ENCODE data around the gene TCEA2.

DNA sequence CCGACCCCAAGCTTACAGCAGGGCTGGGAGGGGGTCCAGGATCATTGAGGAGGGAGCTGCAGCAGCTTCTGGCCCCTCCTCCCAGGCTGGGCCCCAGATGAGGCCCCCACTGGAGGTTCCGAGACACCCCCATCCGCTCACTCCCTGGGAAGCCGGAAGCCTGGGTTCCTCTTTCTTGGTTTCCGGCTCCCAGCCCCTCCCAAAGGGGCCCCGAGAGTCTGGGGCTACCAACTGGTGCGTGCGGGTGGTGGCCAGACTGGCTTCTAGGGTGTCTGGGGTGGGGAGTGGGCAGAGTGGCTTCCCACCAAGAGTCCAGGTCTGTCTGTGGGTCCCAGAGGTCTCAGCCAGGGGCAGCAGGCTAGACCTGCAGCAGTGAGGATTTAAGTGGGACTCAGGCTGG is 14.1 kb downstream of the TCEA2 start:
- TF ChIP-seq, protein P1, sequence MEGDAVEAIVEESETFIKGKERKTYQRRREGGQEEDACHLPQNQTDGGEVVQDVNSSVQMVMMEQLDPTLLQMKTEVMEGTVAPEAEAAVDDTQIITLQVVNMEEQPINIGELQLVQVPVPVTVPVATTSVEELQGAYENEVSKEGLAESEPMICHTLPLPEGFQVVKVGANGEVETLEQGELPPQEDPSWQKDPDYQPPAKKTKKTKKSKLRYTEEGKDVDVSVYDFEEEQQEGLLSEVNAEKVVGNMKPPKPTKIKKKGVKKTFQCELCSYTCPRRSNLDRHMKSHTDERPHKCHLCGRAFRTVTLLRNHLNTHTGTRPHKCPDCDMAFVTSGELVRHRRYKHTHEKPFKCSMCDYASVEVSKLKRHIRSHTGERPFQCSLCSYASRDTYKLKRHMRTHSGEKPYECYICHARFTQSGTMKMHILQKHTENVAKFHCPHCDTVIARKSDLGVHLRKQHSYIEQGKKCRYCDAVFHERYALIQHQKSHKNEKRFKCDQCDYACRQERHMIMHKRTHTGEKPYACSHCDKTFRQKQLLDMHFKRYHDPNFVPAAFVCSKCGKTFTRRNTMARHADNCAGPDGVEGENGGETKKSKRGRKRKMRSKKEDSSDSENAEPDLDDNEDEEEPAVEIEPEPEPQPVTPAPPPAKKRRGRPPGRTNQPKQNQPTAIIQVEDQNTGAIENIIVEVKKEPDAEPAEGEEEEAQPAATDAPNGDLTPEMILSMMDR (IDR thresholded peaks at IDR 0.05): no peak
- TF ChIP-seq POLR2AphosphoS5 (IDR thresholded peaks at IDR 0.05; ENCODE audit: low read depth, low read length) (no peak), REST (IDR thresholded peaks at IDR 0.05; ENCODE audit: insufficient read depth in 1 of 2, low read depth in 2 of 2, low read length in 1 of 2) (no peak), SIN3A (IDR thresholded peaks at IDR 0.05; ENCODE audit: borderline replicate concordance, insufficient read depth, low read depth, low read length) (no peak), TCF7L2 (IDR thresholded peaks at IDR 0.05; ENCODE audit: low read depth, low read length) (no peak)

Measured in Panc1 (cell line).